H9 (cell line): ENCODE results near the gene SOX18. TPM values are rescaled to one million over a fixed set of nuclear protein-coding genes. Genes with fewer than 3 reads are reported as not detected.

Experiments used
- DNase-seq: peaks from one replicate; pipeline ENCODE4 v3.0.0-alpha.2; 2017
- H2AFZ ChIP-seq: one replicate; pipeline ENCODE4 v1.6.1; 2013; ENCODE audit warnings: mild to moderate bottlenecking, low read length, control low read depth, moderate library complexity
- H2AK5ac ChIP-seq: 2 replicates; pipeline ENCODE4 v1.6.1; 2013; ENCODE audit warnings: low read length, control low read depth, mixed read lengths; ENCODE audit not compliant: insufficient read length
- H2BK120ac ChIP-seq: one replicate; pipeline ENCODE4 v1.6.1; 2013; ENCODE audit warnings: low read depth, mild to moderate bottlenecking, low read length, control low read depth, inconsistent platforms; ENCODE audit not compliant: poor library complexity, severe bottlenecking
- H2BK12ac ChIP-seq: 2 replicates; pipeline ENCODE4 v1.6.1; 2013; ENCODE audit warnings: low read length, control low read depth, mixed read lengths, low read depth; ENCODE audit not compliant: insufficient read length
- H2BK15ac ChIP-seq: 2 replicates; pipeline ENCODE4 v1.6.1; 2013; ENCODE audit warnings: low read depth, low read length, control low read depth
- H2BK20ac ChIP-seq: one replicate; pipeline ENCODE4 v1.6.1; 2013; ENCODE audit warnings: low read depth, mild to moderate bottlenecking, low read length, control low read depth, inconsistent platforms; ENCODE audit not compliant: poor library complexity, severe bottlenecking
- H2BK5ac ChIP-seq: 2 replicates; pipeline ENCODE4 v1.6.1; 2013; ENCODE audit warnings: low read length, control low read depth, mixed read lengths; ENCODE audit not compliant: insufficient read length
- H3K14ac ChIP-seq: 2 replicates; pipeline ENCODE4 v1.6.1; 2013; ENCODE audit warnings: low read length, control low read depth; ENCODE audit not compliant: insufficient read depth
- H3K18ac ChIP-seq: 2 replicates; pipeline ENCODE4 v1.6.1; 2013; ENCODE audit warnings: low read depth, mild to moderate bottlenecking, mixed read lengths, low read length, control low read depth; ENCODE audit not compliant: insufficient read length
- H3K23ac ChIP-seq: 2 replicates; pipeline ENCODE4 v1.6.1; 2013; ENCODE audit warnings: low read length, control low read depth, mixed read lengths, low read depth; ENCODE audit not compliant: insufficient read length
- H3K23me2 ChIP-seq: 2 replicates; pipeline ENCODE4 v1.6.1; 2013; ENCODE audit warnings: low read depth, mild to moderate bottlenecking, mixed read lengths, low read length, control low read depth; ENCODE audit not compliant: insufficient read length, poor library complexity, severe bottlenecking
- H3K27ac ChIP-seq: 2 replicates; pipeline ENCODE4 v1.5.1; 2013; ENCODE audit warnings: low read length, control low read depth, mixed read lengths, low read depth; ENCODE audit not compliant: insufficient read length
- H3K27me3 ChIP-seq: 2 replicates; pipeline ENCODE4 v1.6.1; 2013; ENCODE audit warnings: low read length, control low read depth, inconsistent platforms; ENCODE audit not compliant: insufficient read depth
- H3K4ac ChIP-seq: 2 replicates; pipeline ENCODE4 v1.6.1; 2013; ENCODE audit warnings: low read depth, mild to moderate bottlenecking, control low read depth, inconsistent platforms, low read length, moderate library complexity
- H3K4me1 ChIP-seq: 2 replicates; pipeline ENCODE4 v1.6.1; 2013; ENCODE audit warnings: low read length, control low read depth, inconsistent platforms; ENCODE audit not compliant: insufficient read depth
- H3K4me2 ChIP-seq: 2 replicates; pipeline ENCODE4 v1.6.1; 2013; ENCODE audit warnings: low read length, control low read depth, mixed read lengths; ENCODE audit not compliant: insufficient read length, insufficient read depth
- H3K56ac ChIP-seq: 2 replicates; pipeline ENCODE4 v1.6.1; 2013; ENCODE audit warnings: low read depth, mild to moderate bottlenecking, mixed read lengths, low read length, control low read depth; ENCODE audit not compliant: insufficient read length
- H3K79me1 ChIP-seq: 2 replicates; pipeline ENCODE4 v1.6.1; 2013; ENCODE audit warnings: low read depth, mild to moderate bottlenecking, moderate library complexity, low read length, control low read depth, inconsistent platforms; ENCODE audit not compliant: insufficient read depth, poor library complexity, severe bottlenecking
- H3K79me2 ChIP-seq: 2 replicates; pipeline ENCODE4 v1.6.1; 2013; ENCODE audit warnings: low read length, control low read depth, inconsistent platforms; ENCODE audit not compliant: insufficient read depth
- H3K9ac ChIP-seq: 2 replicates; pipeline ENCODE4 v1.6.1; 2013; ENCODE audit warnings: low read length, control low read depth, mixed read lengths; ENCODE audit not compliant: insufficient read length; ENCODE audit errors: extremely low read depth
- H3K9me3 ChIP-seq: one replicate; pipeline ENCODE4 v1.6.1; 2013; ENCODE audit warnings: low read depth, low read length, inconsistent platforms; ENCODE audit not compliant: control insufficient read depth
- H3T11ph ChIP-seq: one replicate; pipeline ENCODE4 v1.6.1; 2013; ENCODE audit warnings: mild to moderate bottlenecking, low read length, control low read depth, inconsistent platforms
- H4K20me1 ChIP-seq: one replicate; pipeline ENCODE4 v1.6.1; 2013; ENCODE audit not compliant: control insufficient read depth, insufficient read length, insufficient read depth
- H4K5ac ChIP-seq: 2 replicates; pipeline ENCODE4 v1.6.1; 2013; ENCODE audit warnings: low read depth, mild to moderate bottlenecking, mixed read lengths, low read length, control low read depth; ENCODE audit not compliant: insufficient read length
- H4K8ac ChIP-seq: replicated peaks from 2 replicates; pipeline ENCODE4 v1.6.1; 2013; ENCODE audit warnings: low read length, control low read depth, mixed read lengths, low read depth; ENCODE audit not compliant: insufficient read length
- H4K91ac ChIP-seq: 2 replicates; pipeline ENCODE4 v1.6.1; 2013; ENCODE audit warnings: low read depth, mild to moderate bottlenecking, moderate library complexity, mixed read lengths, low read length, control low read depth; ENCODE audit not compliant: insufficient read length
- H3K27ac Mint-ChIP-seq, 3 experiments: 2 replicates in 2 of 3; 3 replicates in 1 of 3; pipeline ENCODE4 v1.8.0; 2020 to 2021; ENCODE audit warnings: mixed read lengths in 3 of 3, mild to moderate bottlenecking in 1 of 3, moderate library complexity in 1 of 3
- H3K27me3 Mint-ChIP-seq: 2 replicates; pipeline ENCODE4 v1.8.0; 2021; ENCODE audit warnings: low read depth, mild to moderate bottlenecking, moderate library complexity, mixed read lengths
- H3K36me3 Mint-ChIP-seq, 3 experiments: 2 replicates in 2 of 3; 3 replicates in 1 of 3; pipeline ENCODE4 v1.8.0; 2020 to 2021; ENCODE audit warnings: low read depth in 3 of 3, mixed read lengths in 3 of 3; ENCODE audit not compliant: insufficient read depth in 1 of 3
- H3K4me1 Mint-ChIP-seq, 2 experiments: 2 replicates each; pipeline ENCODE4 v1.8.0; 2020; ENCODE audit warnings: mixed read lengths in 2 of 2
- H3K4me3 Mint-ChIP-seq, 2 experiments: 2 replicates in 1 of 2; 3 replicates in 1 of 2; pipeline ENCODE4 v1.8.0; 2020 to 2021; ENCODE audit warnings: mild to moderate bottlenecking in 2 of 2, mixed read lengths in 2 of 2, moderate library complexity in 1 of 2
- H3K9me3 Mint-ChIP-seq, 2 experiments: 2 replicates in 1 of 2; 3 replicates in 1 of 2; pipeline ENCODE4 v1.8.0; 2020; ENCODE audit warnings: mild to moderate bottlenecking in 2 of 2, mixed read lengths in 2 of 2, moderate library complexity in 1 of 2
- CTCF ChIP-seq: fragments of 200-600 bp; sonication (generic); conservative IDR thresholded peaks from 3 replicates; pipeline ENCODE4 v1.8.0; 2021; ENCODE audit warnings: antibody characterized with exemption, mild to moderate bottlenecking
- WGBS: extraction: QIAGEN DNeasy Blood & Tissue Kit; methylation state at CpG from one replicate; pipeline ENCODE4 v1.1.7; 2013; ENCODE audit warnings: missing lambda C conversion rate, low lambda C conversion rate, mixed read lengths; ENCODE audit not compliant: insufficient read length; ENCODE audit errors: extremely low coverage; 5-methylcytosine and 5-hydroxymethylcytosine counted together
- total RNA-seq: library from RNA; stranded (reverse); gene quantifications from 2 replicates; pipeline ENCODE4 v1.2.1, GENCODE V29; 2021

Gene SOX18
- total RNA-seq, 1 experiment from 2014 or later = 2.0 TPM

- H2BK120ac ChIP-seq = no peak overlapping the region
- H2BK5ac ChIP-seq = no peak overlapping the region
- H3K4me3 Mint-ChIP-seq = no peak overlapping the region
- no peak overlapping the region for H2AK5ac ChIP-seq
- no peak overlapping the region for H3K56ac ChIP-seq
- no peak overlapping the region for H2BK15ac ChIP-seq
- H3K27ac Mint-ChIP-seq = no peak overlapping the region
- H3K9me3 Mint-ChIP-seq = no peaks in the 10 kb centered on the region
- H2BK20ac ChIP-seq = no peak overlapping the region
- H4K8ac ChIP-seq = no peak overlapping the region
- no peak overlapping the region for H3K4me2 ChIP-seq
- no peak overlapping the region for H3K18ac ChIP-seq
- H2BK12ac ChIP-seq = no peak overlapping the region
- no peak overlapping the region for H3K27ac ChIP-seq
- no peak for TF ChIP-seq CTCF
- H4K5ac ChIP-seq = no peak overlapping the region
- no CpG with 5 or more reads among the region's 14 CpGs for WGBS
- no peak for DNase-seq
- H3T11ph ChIP-seq = no peak overlapping the region
- H3K14ac ChIP-seq = no peak overlapping the region
- H3K79me2 ChIP-seq = no peaks in the 10 kb centered on the region
- H3K4me1 ChIP-seq = no peaks in the 10 kb centered on the region
- H3K27me3 Mint-ChIP-seq = peaks cover 1% of the 10 kb centered on the region; the same call in 1 of the 2 replicates
- no peak overlapping the region for H2AFZ ChIP-seq
- H3K4ac ChIP-seq = no peak overlapping the region
- no peak overlapping the region for H3K9ac ChIP-seq
- no peak overlapping the region for H4K91ac ChIP-seq
- H3K36me3 Mint-ChIP-seq = peaks cover 0 to 3% (median 0%) of the 10 kb centered on the region in 3 experiments; a peak in 3 of 7 replicates
- H3K79me1 ChIP-seq = no peaks in the 10 kb centered on the region
- H3K27me3 ChIP-seq = no peaks in the 10 kb centered on the region
- no peak overlapping the region for H3K23ac ChIP-seq
- H4K20me1 ChIP-seq = no peaks in the 10 kb centered on the region
- no peaks in the 10 kb centered on the region for H3K9me3 ChIP-seq
- no peaks in the 10 kb centered on the region for H3K23me2 ChIP-seq
- peaks cover 0 to 7% of the 10 kb centered on the region in 2 experiments; a peak in 2 of 4 replicates for H3K4me1 Mint-ChIP-seq
Measured at GRCh38 chr20:64072498-64073063, 23.1 kb upstream of the SOX18 start.
